Measurements from ENCODE around the gene SPAG17.

SPAG17 gene

GRCh38 chr1:118200836-118201235, 15.8 kb upstream of the SPAG17 start:
- Histone ChIP-seq H3K4me2 (ENCODE audit: insufficient read depth, low read length) (no peak overlapping the region), H3K27me3 (ENCODE audit: insufficient read depth, low read length, poor library complexity) (peaks cover 3% of the 10 kb centered on the region), H2AFZ (ENCODE audit: low read depth, low read length) (no peak overlapping the region), H3K9me3 (ENCODE audit: insufficient read depth, low read length, severe bottlenecking) (no peaks in the 10 kb centered on the region), H3K4me3 (ENCODE audit: low read depth in 1 of 2, low read length in 2 of 2) (no peak overlapping the region), H3K4me1 (ENCODE audit: insufficient read depth, low read length) (no peaks in the 10 kb centered on the region), H4K20me1 (ENCODE audit: insufficient read depth, low read length) (no peaks in the 10 kb centered on the region), H3K27ac (ENCODE audit: low read length) (no peak overlapping the region), H3K79me2 (ENCODE audit: insufficient read depth, low read length) (no peaks in the 10 kb centered on the region), H3K36me3 (ENCODE audit: insufficient read depth, low read length) (no peaks in the 10 kb centered on the region), H3K9ac (ENCODE audit: low read depth, low read length) (no peak overlapping the region)
- no peak for ATAC-seq (ENCODE audit: insufficient read depth, low read depth)
- TF ChIP-seq CTCF (IDR thresholded peaks at IDR 0.05; ENCODE audit: borderline replicate concordance, extremely low read depth, low read length, poor library complexity, severe bottlenecking) (no peak), EZH2 (IDR thresholded peaks at IDR 0.05; ENCODE audit: borderline replicate concordance, low read depth, low read length, severe bottlenecking) (no peak)
- DNase-seq = no peak

- Histone ChIP-seq H2AFZ (ENCODE audit: low read depth, low read length) (no peak overlapping the region), H3K9ac (ENCODE audit: low read depth, low read length) (no peak overlapping the region), H4K20me1 (ENCODE audit: insufficient read depth, low read length) (no peaks in the 10 kb centered on the region), H3K79me2 (ENCODE audit: insufficient read depth, low read length) (no peaks in the 10 kb centered on the region), H3K4me3 (ENCODE audit: low read depth in 1 of 2, low read length in 2 of 2) (no peak overlapping the region), H3K27me3 (ENCODE audit: insufficient read depth, low read length, poor library complexity) (no peaks in the 10 kb centered on the region), H3K9me3 (ENCODE audit: insufficient read depth, low read length, severe bottlenecking) (no peaks in the 10 kb centered on the region), H3K36me3 (ENCODE audit: insufficient read depth, low read length) (no peaks in the 10 kb centered on the region), H3K4me2 (ENCODE audit: insufficient read depth, low read length) (no peak overlapping the region), H3K27ac (ENCODE audit: low read length) (no peak overlapping the region), H3K4me1 (ENCODE audit: insufficient read depth, low read length) (no peaks in the 10 kb centered on the region)
- TF ChIP-seq EZH2 (IDR thresholded peaks at IDR 0.05; ENCODE audit: borderline replicate concordance, low read depth, low read length, severe bottlenecking) (no peak), CTCF (IDR thresholded peaks at IDR 0.05; ENCODE audit: borderline replicate concordance, extremely low read depth, low read length, poor library complexity, severe bottlenecking) (no peak)
- DNase-seq (no peak), ATAC-seq (ENCODE audit: insufficient read depth, low read depth) (no peak)
Observed at GRCh38 chr1:118190561-118190960, 5.5 kb upstream of the SPAG17 start.

GRCh38 chr1:118189564-118189963, 4.5 kb upstream of the SPAG17 start:
- H3K4me3 ChIP-seq (ENCODE audit: low read depth in 1 of 2, low read length in 2 of 2) = no peak overlapping the region

More at GRCh38 chr1:118189564-118189963, 4.5 kb upstream of the SPAG17 start:
- Histone ChIP-seq H3K79me2 (ENCODE audit: insufficient read depth, low read length) (no peaks in the 10 kb centered on the region), H3K27me3 (ENCODE audit: insufficient read depth, low read length, poor library complexity) (no peaks in the 10 kb centered on the region), H3K9me3 (ENCODE audit: insufficient read depth, low read length, severe bottlenecking) (no peaks in the 10 kb centered on the region), H3K36me3 (ENCODE audit: insufficient read depth, low read length) (no peaks in the 10 kb centered on the region), H4K20me1 (ENCODE audit: insufficient read depth, low read length) (no peaks in the 10 kb centered on the region), H3K27ac (ENCODE audit: low read length) (no peak overlapping the region), H2AFZ (ENCODE audit: low read depth, low read length) (no peak overlapping the region), H3K9ac (ENCODE audit: low read depth, low read length) (no peak overlapping the region), H3K4me1 (ENCODE audit: insufficient read depth, low read length) (no peaks in the 10 kb centered on the region), H3K4me2 (ENCODE audit: insufficient read depth, low read length) (no peak overlapping the region)
- ATAC-seq (ENCODE audit: insufficient read depth, low read depth) = no peak
- TF ChIP-seq EZH2 (IDR thresholded peaks at IDR 0.05; ENCODE audit: borderline replicate concordance, low read depth, low read length, severe bottlenecking) = no peak
- TF ChIP-seq CTCF (IDR thresholded peaks at IDR 0.05; ENCODE audit: borderline replicate concordance, extremely low read depth, low read length, poor library complexity, severe bottlenecking) = no peak
- DNase-seq = no peak
